K562 (cell line): ENCODE data around the gene MB21D2. TPM values are rescaled to one million over a fixed set of nuclear protein-coding genes. Genes with fewer than 3 reads are reported as not detected.

ENCODE experiments used
- ATAC-seq: fragments of 200-7000 bp; cut with Tn5 transposase; 3 replicates; pipeline ENCODE4 v1.9.1; 2020; ENCODE audit warnings: moderate library complexity
- BruUV-seq: library from RNA; stranded (reverse); fragments of 400-500 nt; replicated peaks from 2 replicates; lab custom pipeline; 2021; lab: Mats Ljungman, UMichigan
- CTCF ChIA-PET: fragments of 300-600 bp; formaldehyde crosslinking; extraction: SDS; loops from one replicate; lab custom pipeline; 2021; ENCODE audit warnings: low intra/inter-chr PET ratio; lab: Yijun Ruan, JAX
- POLR2A ChIA-PET: fragments of 300-600, 350-650 bp; sonication (Branson Sonifier 250); formaldehyde crosslinking; extraction: SDS; loops from one replicate; lab custom pipeline; 2021; ENCODE audit warnings: antibody characterized with exemption, inconsistent platforms; lab: Yijun Ruan, JAX
- DNase-seq, 4 experiments: peaks; one replicate each; pipeline versions ENCODE4 v3.0.0 to v3.0.0-alpha.2; 2011 to 2018; ENCODE audit warnings: low spot score in 3 of 4, mixed read lengths in 3 of 4; ENCODE audit errors: extremely low read depth in 1 of 4
- FAIRE-seq: peaks from 2 replicates; lab custom pipeline; 2011; peaks lifted over from hg19 to GRCh38; lab: Jason Lieb, UNC
- H2AFZ ChIP-seq: 2 replicates; pipeline ENCODE4 v1.6.0; 2011; ENCODE audit warnings: low read depth, low read length, control low read depth, inconsistent platforms
- H3K27ac ChIP-seq: fragments of 200-600 bp; 3 replicates; pipeline ENCODE4 v1.8.0; 2011; ENCODE audit warnings: low read depth, mild to moderate bottlenecking, control low read depth, inconsistent platforms, low read length, moderate library complexity, mixed read lengths; ENCODE audit errors: extremely low read depth
- H3K27me3 ChIP-seq, 2 experiments: fragments of 300-600 bp in 1 of 2; 2 replicates in 1 of 2; 3 replicates in 1 of 2; pipeline versions ENCODE4 v1.6.0 to v1.8.0; 2011; ENCODE audit warnings: inconsistent platforms in 2 of 2, low read length in 2 of 2, mild to moderate bottlenecking in 1 of 2, mixed read lengths in 1 of 2, moderate library complexity in 1 of 2; ENCODE audit not compliant: control insufficient read depth in 2 of 2, insufficient read depth in 2 of 2
- H3K36me3 ChIP-seq: fragments of 300-600 bp; 3 replicates; pipeline ENCODE4 v1.8.0; 2011; ENCODE audit warnings: mild to moderate bottlenecking, low read length, inconsistent platforms; ENCODE audit not compliant: control insufficient read depth, insufficient read depth
- H3K4me1 ChIP-seq, 2 experiments: fragments of 200-600 bp in 1 of 2; replicated peaks in 1 of 2; 2 replicates in 1 of 2; 3 replicates in 1 of 2; pipeline versions ENCODE4 v1.5.1 to v1.8.0; 2011; ENCODE audit warnings: inconsistent platforms in 2 of 2, low read length in 2 of 2, mild to moderate bottlenecking in 1 of 2, mixed read lengths in 1 of 2, moderate library complexity in 1 of 2; ENCODE audit not compliant: control insufficient read depth in 2 of 2, insufficient read depth in 2 of 2
- H3K4me2 ChIP-seq: 2 replicates; pipeline ENCODE4 v1.6.1; 2011; ENCODE audit warnings: low read length, control low read depth, inconsistent platforms, mixed read lengths; ENCODE audit not compliant: insufficient read depth
- H3K4me3 ChIP-seq: fragments of 200-600 bp; sonication (generic), shearing (Covaris generic); 2 replicates; pipeline ENCODE4 v1.5.1; 2016; ENCODE audit warnings: control low read depth, inconsistent platforms
- H3K79me2 ChIP-seq: fragments of 200-600 bp; 3 replicates; pipeline ENCODE4 v1.8.0; 2011; ENCODE audit warnings: low read length, inconsistent platforms; ENCODE audit not compliant: control insufficient read depth, insufficient read depth
- H3K9ac ChIP-seq, 2 experiments: 2 replicates each; pipeline versions ENCODE4 v1.6.0 to v1.6.1; 2011; ENCODE audit warnings: low read depth in 2 of 2, low read length in 2 of 2, control low read depth in 1 of 2, inconsistent platforms in 1 of 2, mild to moderate bottlenecking in 1 of 2, mixed read lengths in 1 of 2; ENCODE audit not compliant: insufficient read depth in 1 of 2
- H3K9me1 ChIP-seq: one replicate; pipeline ENCODE4 v1.6.0; 2011; ENCODE audit warnings: inconsistent platforms, mild to moderate bottlenecking, low read length, moderate library complexity; ENCODE audit not compliant: control insufficient read depth, insufficient read depth
- H3K9me3 ChIP-seq: replicated peaks from 2 replicates; pipeline ENCODE4 v1.5.1; 2011; ENCODE audit warnings: low read depth, low read length, inconsistent platforms; ENCODE audit not compliant: control insufficient read depth, insufficient read depth
- H4K20me1 ChIP-seq: replicated peaks from 2 replicates; pipeline ENCODE4 v1.6.1; 2011; ENCODE audit warnings: low read length, inconsistent platforms, mixed read lengths; ENCODE audit not compliant: control insufficient read depth, insufficient read depth
- ARHGAP35 ChIP-seq: fragments of 450-650 bp; IDR thresholded peaks from 2 replicates; pipeline ENCODE4 v1.6.1; 2018; ENCODE audit not compliant: partially characterized antibody
- CEBPG ChIP-seq, 3 experiments: fragments of 200-800 bp in 1 of 3; sonication (Bioruptor generic) in 1 of 3; sonication (generic) in 1 of 3; formaldehyde crosslinking in 1 of 3; IDR thresholded peaks in 2 of 3; conservative IDR thresholded peaks in 1 of 3; 2 replicates each; pipeline versions ENCODE4 v1.6.1 to v1.8.0; 2016 to 2022; ENCODE audit warnings: missing compliant biosample characterization in 2 of 3, missing genetic modification characterization in 2 of 3, mild to moderate bottlenecking in 1 of 3, missing genetic modification reagents in 1 of 3
- ELF1 ChIP-seq: fragments of 200-800 bp; sonication (Bioruptor generic); IDR thresholded peaks from 2 replicates; pipeline ENCODE4 v1.6.1; 2016; ENCODE audit warnings: missing genetic modification characterization, missing compliant biosample characterization
- MTA2 ChIP-seq: fragments of 450-650 bp; IDR thresholded peaks from 2 replicates; pipeline ENCODE4 v1.6.1; 2016; ENCODE audit warnings: low read depth
- NBN ChIP-seq: fragments of 450-650 bp; IDR thresholded peaks from 2 replicates; pipeline ENCODE4 v1.6.1; 2016; ENCODE audit warnings: low read depth, mild to moderate bottlenecking
- NEUROD1 ChIP-seq: fragments of 150-350 bp; IDR thresholded peaks from 2 replicates; pipeline ENCODE4 v1.6.1; 2014; ENCODE audit warnings: borderline replicate concordance, low read length, low read depth; ENCODE audit not compliant: partially characterized antibody
- PCBP1 ChIP-seq: fragments of 200-400 bp; formaldehyde crosslinking; IDR thresholded peaks from 2 replicates; pipeline ENCODE4 v1.6.1; 2018; ENCODE audit warnings: mild to moderate bottlenecking, low read depth, low read length; ENCODE audit not compliant: poor library complexity, severe bottlenecking
- SIN3B ChIP-seq: fragments of 450-650 bp; IDR thresholded peaks from 2 replicates; pipeline ENCODE4 v1.6.1; 2017; ENCODE audit warnings: low read depth, mild to moderate bottlenecking, moderate library complexity
- SIRT6 ChIP-seq: IDR thresholded peaks from one replicate; pipeline ENCODE4 v1.6.1; 2012; ENCODE audit warnings: low read depth, mild to moderate bottlenecking, control low read depth, inconsistent platforms, low read length, moderate library complexity
- SRSF7 ChIP-seq: fragments of 200-400 bp; formaldehyde crosslinking; optimal IDR thresholded peaks from 2 replicates; pipeline ENCODE3; 2017; ENCODE audit warnings: mild to moderate bottlenecking, low read depth, low read length
- XRCC3 ChIP-seq: fragments of 450-650 bp; IDR thresholded peaks from 2 replicates; pipeline ENCODE4 v1.6.1; 2017; ENCODE audit warnings: mild to moderate bottlenecking, moderate library complexity
- ZNF217 ChIP-seq: sonication (generic); formaldehyde crosslinking; IDR thresholded peaks from 2 replicates; pipeline ENCODE4 v1.8.0; 2022; ENCODE audit warnings: mild to moderate bottlenecking, missing genetic modification reagents
- ZNF41 ChIP-seq: fragments of 250-450 bp; sonication (Bioruptor Pico); conservative IDR thresholded peaks from 2 replicates; pipeline ENCODE4 v1.4.0; 2020; ENCODE audit warnings: mild to moderate bottlenecking
- ZNF445 ChIP-seq: fragments of 250-450 bp; sonication (Bioruptor Pico); IDR thresholded peaks from 2 replicates; pipeline ENCODE4 v1.4.0; 2020; ENCODE audit warnings: low read depth, mild to moderate bottlenecking, moderate library complexity
- WGBS: fragments of 100-300 bp; shearing (Covaris generic); methylation state at CpG from one replicate; pipeline ENCODE4 v1.1.6; 2016; ENCODE audit warnings: low coverage, mixed read lengths; ENCODE audit not compliant: insufficient coverage; ENCODE audit errors: missing lambda C conversion rate; 5-methylcytosine and 5-hydroxymethylcytosine counted together
- in situ Hi-C: fragments of 300-500 bp; cut with MboI; formaldehyde crosslinking; loops from 4 replicates; pipeline ENCODE4 v1.15.0; 2018; ENCODE audit warnings: inconsistent platforms, mixed read lengths
- intact Hi-C: fragments of 100-400 bp; cut with micrococcal nuclease; formaldehyde crosslinking; loops from 2 replicates; pipeline ENCODE4 v1.14.2; 2022
- polyA plus RNA-seq, 8 experiments: library from polyadenylated mRNA; depleted of rRNA in 4 of 8; stranded (reverse) in 5 of 8; unstranded in 3 of 8; fragments of >200 nt; fragmentation: Nextera tagmentation in 2 of 8; fragmentation: Illumina TruSeq in 1 of 8; extraction: Ambion mirVana in 2 of 8; extraction: Trizol in 1 of 8; gene quantifications; 2 replicates each; pipeline versions ENCODE4 v1.2.1 to v1.2.3, GENCODE V29; 2011 to 2014; ENCODE audit warnings: inconsistent platforms in 1 of 8, missing spikeins in 1 of 8
- total RNA-seq, 7 experiments: library from RNA; depleted of rRNA in 6 of 7; stranded (reverse); fragments of >200 nt in 6 of 7; fragmentation: Illumina TruSeq in 2 of 7; extraction: Trizol in 2 of 7; gene quantifications; 2 replicates each; pipeline versions ENCODE4 v1.2.1 to v1.2.3, GENCODE V29; 2011 to 2021; ENCODE audit warnings: low replicate concordance in 1 of 7
- TF ChIP-seq, protein P1 (sequence below): fragments of 250-450 bp; sonication (Bioruptor Pico); IDR thresholded peaks from 2 replicates; pipeline ENCODE4 v1.9.0; 2021; ENCODE audit warnings: mild to moderate bottlenecking, inconsistent platforms

Gene MB21D2
- total and polyA plus RNA-seq, 9 of the 15 experiments (the other 6 are each of a cell fraction or from before 2014, with no cell fraction given), result 0.01 TPM; not detected in 8

DNA sequence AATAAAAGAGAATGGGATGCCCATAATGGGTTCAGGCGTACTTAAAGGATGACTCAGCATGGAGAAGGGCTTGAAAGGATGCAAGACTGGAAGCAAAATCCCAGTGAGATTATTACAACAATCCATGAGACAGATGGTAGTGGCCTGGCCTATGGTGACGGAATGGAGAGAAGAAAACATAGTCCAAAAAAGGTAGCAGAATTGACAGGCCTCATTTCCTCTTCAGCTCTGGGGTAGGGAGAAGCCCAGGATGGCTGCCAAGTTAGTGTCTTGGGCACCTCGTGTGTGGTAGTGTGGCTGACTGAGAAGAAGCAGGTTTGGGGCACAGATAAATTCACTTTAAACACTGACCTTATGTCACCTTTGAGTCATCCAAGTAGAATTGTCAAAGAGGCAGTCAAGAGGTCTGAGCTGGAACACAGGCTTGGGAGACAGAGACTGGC lies 18.1 kb downstream of the MB21D2 start (continued):
- TF ChIP-seq CEBPG (CRISPR knock-in tag; IDR thresholded peaks at IDR 0.05), result no peak
- no peak for TF ChIP-seq CEBPG (tag; conservative IDR thresholded peaks at IDR 0.05 in 1 of 2, IDR thresholded peaks at IDR 0.05 in 1 of 2)
- no peak for TF ChIP-seq ARHGAP35
- no peak for TF ChIP-seq SIN3B
- TF ChIP-seq, protein P1, sequence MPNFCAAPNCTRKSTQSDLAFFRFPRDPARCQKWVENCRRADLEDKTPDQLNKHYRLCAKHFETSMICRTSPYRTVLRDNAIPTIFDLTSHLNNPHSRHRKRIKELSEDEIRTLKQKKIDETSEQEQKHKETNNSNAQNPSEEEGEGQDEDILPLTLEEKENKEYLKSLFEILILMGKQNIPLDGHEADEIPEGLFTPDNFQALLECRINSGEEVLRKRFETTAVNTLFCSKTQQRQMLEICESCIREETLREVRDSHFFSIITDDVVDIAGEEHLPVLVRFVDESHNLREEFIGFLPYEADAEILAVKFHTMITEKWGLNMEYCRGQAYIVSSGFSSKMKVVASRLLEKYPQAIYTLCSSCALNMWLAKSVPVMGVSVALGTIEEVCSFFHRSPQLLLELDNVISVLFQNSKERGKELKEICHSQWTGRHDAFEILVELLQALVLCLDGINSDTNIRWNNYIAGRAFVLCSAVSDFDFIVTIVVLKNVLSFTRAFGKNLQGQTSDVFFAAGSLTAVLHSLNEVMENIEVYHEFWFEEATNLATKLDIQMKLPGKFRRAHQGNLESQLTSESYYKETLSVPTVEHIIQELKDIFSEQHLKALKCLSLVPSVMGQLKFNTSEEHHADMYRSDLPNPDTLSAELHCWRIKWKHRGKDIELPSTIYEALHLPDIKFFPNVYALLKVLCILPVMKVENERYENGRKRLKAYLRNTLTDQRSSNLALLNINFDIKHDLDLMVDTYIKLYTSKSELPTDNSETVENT, result no peak
- no peak for TF ChIP-seq NEUROD1
- no peak for TF ChIP-seq ZNF445
- no peak for TF ChIP-seq ZNF217 (CRISPR knock-in tag)

DNA sequence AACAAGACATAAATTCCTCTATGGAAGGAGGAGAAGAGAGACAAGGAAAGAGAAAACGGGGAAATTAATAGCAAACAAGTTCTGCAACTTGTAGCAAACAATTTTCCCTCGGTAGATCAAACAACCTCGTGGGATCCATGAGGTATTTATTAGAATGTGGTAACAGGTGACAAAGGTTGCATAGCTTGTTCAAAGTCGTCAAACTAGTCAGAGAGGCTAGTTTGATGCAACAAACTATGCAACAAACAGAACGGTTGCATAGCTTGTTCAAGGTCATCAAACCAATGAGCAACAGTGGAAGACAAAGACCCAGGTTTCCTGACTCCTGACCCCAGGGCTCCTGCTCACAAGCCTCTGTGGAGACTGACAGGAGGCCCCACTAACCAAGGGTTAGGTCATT lies 20.7 kb downstream of the MB21D2 start:
- no TSS peak for BruUV-seq
- Histone ChIP-seq H3K4me3 (no peak overlapping the region), H3K4me2 (no peak overlapping the region), H2AFZ (no peak overlapping the region), H3K27me3 (no peaks in the 10 kb centered on the region), H3K27ac (no peak overlapping the region), H3K4me1 (no peaks in the 10 kb centered on the region), H4K20me1 (no peaks in the 10 kb centered on the region), H3K79me2 (no peaks in the 10 kb centered on the region), H3K9me1 (no peaks in the 10 kb centered on the region), H3K9ac (no peak overlapping the region), H3K36me3 (no peaks in the 10 kb centered on the region), H3K9me3 (no peaks in the 10 kb centered on the region)
- ATAC-seq (no peak), DNase-seq (no peak), FAIRE-seq (no peak)
- intact Hi-C loops, result no loop called here
- in situ Hi-C loops, result no loop called here
- CTCF ChIA-PET, result no interaction called here
- TF ChIP-seq ZNF41 (CRISPR knock-in tag) (no peak), ELF1 (tag) (no peak), SIRT6 (no peak), PCBP1 (no peak), XRCC3 (no peak), NBN (no peak), SRSF7 (no peak), MTA2 (no peak)
- POLR2A ChIA-PET, result no interaction called here
- 0% methylated on average over 5 of the region's 5 CpGs for WGBS
